Endodermal cell (in vitro differentiated cells): ENCODE results near the gene PIH1D2. TPM values are rescaled to one million over a fixed set of nuclear protein-coding genes. Genes with fewer than 3 reads are reported as not detected.
"Not testable (repeated sequence)": the region's sequence is repeated elsewhere in the genome, so short reads cannot be mapped to it uniquely, and the experiment has no call there.

ENCODE experiments used
- DNase-seq: peaks from one replicate; pipeline ENCODE4 v3.0.0-alpha.2; 2017
- H3K27ac ChIP-seq: 2 replicates; pipeline ENCODE4 v1.5.1; 2013; ENCODE audit warnings: mild to moderate bottlenecking, low read depth, low read length, moderate library complexity
- H3K27me3 ChIP-seq: 2 replicates; pipeline ENCODE4 v1.6.1; 2013; ENCODE audit warnings: mild to moderate bottlenecking, low read length, moderate library complexity; ENCODE audit not compliant: insufficient read depth, control insufficient read depth, poor library complexity, severe bottlenecking
- H3K36me3 ChIP-seq: 2 replicates; pipeline ENCODE4 v1.7.0; 2013; ENCODE audit warnings: mild to moderate bottlenecking, low read length, moderate library complexity; ENCODE audit not compliant: control insufficient read depth, insufficient read depth
- H3K4me1 ChIP-seq: one replicate; pipeline ENCODE4 v1.7.0; 2013; ENCODE audit warnings: low read length; ENCODE audit not compliant: control insufficient read depth, insufficient read depth
- H3K4me3 ChIP-seq: 2 replicates; pipeline ENCODE4 v1.5.1; 2013; ENCODE audit warnings: mild to moderate bottlenecking, low read length, moderate library complexity
- H3K9ac ChIP-seq: 2 replicates; pipeline ENCODE4 v1.6.1; 2013; ENCODE audit warnings: mild to moderate bottlenecking, low read length, moderate library complexity; ENCODE audit not compliant: poor library complexity, severe bottlenecking; ENCODE audit errors: extremely low read depth
- H3K9me3 ChIP-seq: 2 replicates; pipeline ENCODE4 v1.6.1; 2013; ENCODE audit warnings: mild to moderate bottlenecking, low read length, moderate library complexity; ENCODE audit not compliant: control insufficient read depth
- H3K27ac Mint-ChIP-seq: 2 replicates; pipeline ENCODE4 v1.8.0; 2020; ENCODE audit warnings: mixed read lengths
- H3K27me3 Mint-ChIP-seq: 2 replicates; pipeline ENCODE4 v1.8.0; 2021; ENCODE audit warnings: mild to moderate bottlenecking, mixed read lengths; ENCODE audit not compliant: insufficient read depth
- H3K36me3 Mint-ChIP-seq: 2 replicates; pipeline ENCODE4 v1.8.0; 2020; ENCODE audit warnings: low read depth, mixed read lengths
- H3K4me1 Mint-ChIP-seq: 2 replicates; pipeline ENCODE4 v1.8.0; 2020; ENCODE audit warnings: mixed read lengths
- H3K4me3 Mint-ChIP-seq: 2 replicates; pipeline ENCODE4 v1.8.0; 2020; ENCODE audit warnings: mild to moderate bottlenecking, moderate library complexity, mixed read lengths
- H3K9me3 Mint-ChIP-seq: 2 replicates; pipeline ENCODE4 v1.8.0; 2020; ENCODE audit warnings: mild to moderate bottlenecking, mixed read lengths
- CTCF ChIP-seq: fragments of 200-600 bp; sonication (generic); conservative IDR thresholded peaks from 2 replicates; pipeline ENCODE4 v1.5.0; 2021; ENCODE audit warnings: antibody characterized with exemption, mild to moderate bottlenecking
- WGBS, 2 experiments: methylation state at CpG; one replicate each; pipeline versions ENCODE4 v1.1.5 to v1.1.7; 2013; ENCODE audit warnings: missing lambda C conversion rate in 2 of 2, mixed read lengths in 1 of 2; ENCODE audit not compliant: insufficient coverage in 1 of 2, insufficient read length in 1 of 2; 5-methylcytosine and 5-hydroxymethylcytosine counted together
- total RNA-seq, 2 donors: library from RNA; stranded (reverse); fragmentation: NEBNext Ultra II Directional in 1 of 2; extraction: Animal tissue kit (Norgen Biotek cat#: 25700) in 1 of 2; gene quantifications; 2 replicates in 1 of 2; 3 replicates in 1 of 2; pipeline ENCODE4 v1.2.1, GENCODE V29; 2021

Gene PIH1D2
- total RNA-seq, 2 donors from 2014 or later: 1.5 to 1.9 TPM

- Mint-ChIP-seq H3K4me3 (no peak overlapping the region), H3K36me3 (peaks cover 6% of the 10 kb centered on the region), H3K27ac (no peak overlapping the region), H3K4me1 (no peaks in the 10 kb centered on the region), H3K27me3 (no peaks in the 10 kb centered on the region), H3K9me3 (no peaks in the 10 kb centered on the region)
- WGBS, 2 experiments: 100% methylated on average over 2 of the region's 2 CpGs; no CpG with 5 or more reads in 1 of the 2 experiments
- no peak overlapping the region for H3K4me3 ChIP-seq
- H3K4me1 ChIP-seq: no peaks in the 10 kb centered on the region
- no peaks in the 10 kb centered on the region for H3K27me3 ChIP-seq
- no peak for TF ChIP-seq CTCF
- no peak overlapping the region for H3K27ac ChIP-seq
- DNase-seq: no peak
- no peak overlapping the region for H3K9ac ChIP-seq
- H3K36me3 ChIP-seq: no peaks in the 10 kb centered on the region
- no peaks in the 10 kb centered on the region for H3K9me3 ChIP-seq
These were observed 26.6 kb upstream of the PIH1D2 start for GRCh38 chr11:112100462-112100861.

- H3K27ac ChIP-seq: no peak overlapping the region
- Mint-ChIP-seq H3K4me3 (no peak overlapping the region), H3K9me3 (no peaks in the 10 kb centered on the region), H3K36me3 (peaks cover 17% of the 10 kb centered on the region), H3K4me1 (no peaks in the 10 kb centered on the region), H3K27me3 (no peaks in the 10 kb centered on the region), H3K27ac (no peak overlapping the region)
- no peaks in the 10 kb centered on the region for H3K27me3 ChIP-seq
- no peak for TF ChIP-seq CTCF
- WGBS, 2 experiments: 94 to 95% methylated on average over 9 to 11 of the region's 11 CpGs
- DNase-seq: no peak
- H3K9me3 ChIP-seq: no peaks in the 10 kb centered on the region
- H3K4me3 ChIP-seq: no peak overlapping the region
- peaks cover 8% of the 10 kb centered on the region for H3K36me3 ChIP-seq
- H3K4me1 ChIP-seq: no peaks in the 10 kb centered on the region
- no peak overlapping the region for H3K9ac ChIP-seq
These were observed 24.1 kb upstream of the PIH1D2 start for GRCh38 chr11:112097734-112098528.

- Histone ChIP-seq H3K9me3 (no peaks in the 10 kb centered on the region), H3K27me3 (no peaks in the 10 kb centered on the region), H3K4me3 (no peak overlapping the region), H3K4me1 (no peaks in the 10 kb centered on the region), H3K27ac (no peak overlapping the region), H3K36me3 (peaks cover 26% of the 10 kb centered on the region), H3K9ac (no peak overlapping the region)
- peaks cover 31% of the 10 kb centered on the region for H3K36me3 Mint-ChIP-seq
- no peak for TF ChIP-seq CTCF
- H3K4me1 Mint-ChIP-seq: no peaks in the 10 kb centered on the region
- no peak for DNase-seq
- no peak overlapping the region for H3K27ac Mint-ChIP-seq
- no peak overlapping the region for H3K4me3 Mint-ChIP-seq
- no peaks in the 10 kb centered on the region for H3K9me3 Mint-ChIP-seq
- no peaks in the 10 kb centered on the region for H3K27me3 Mint-ChIP-seq
These were observed 22.4 kb upstream of the PIH1D2 start for GRCh38 chr11:112096194-112096593.

- WGBS, 2 experiments: 93% methylated on average over 1 of the region's 2 CpGs; no CpG with 5 or more reads in 1 of the 2 experiments
- H3K27me3 ChIP-seq, H3K9me3 ChIP-seq, H3K4me3 ChIP-seq, H3K9me3 Mint-ChIP-seq, H3K4me1 ChIP-seq, H3K27ac ChIP-seq, H3K9ac ChIP-seq, H3K4me3 Mint-ChIP-seq, H3K4me1 Mint-ChIP-seq, H3K27me3 Mint-ChIP-seq, H3K27ac Mint-ChIP-seq, DNase-seq: not testable (repeated sequence)
- H3K36me3 ChIP-seq: peaks cover 35% of the 10 kb centered on the region
- peaks cover 39% of the 10 kb centered on the region for H3K36me3 Mint-ChIP-seq
These were observed 21.5 kb upstream of the PIH1D2 start for GRCh38 chr11:112095302-112095701.
